ENCODE data around the gene BTAF1.
"Not testable (repeated sequence)": the region's sequence is repeated elsewhere in the genome, so short reads cannot be mapped to it uniquely, and the experiment has no call there.

BTAF1 gene

GRCh38 chr10:92027141-92027540 is 103.6 kb downstream of the BTAF1 start:
- no peak for DNase-seq (ENCODE audit: low read depth in 1 of 2, low spot score in 1 of 2)
- H3K27me3 ChIP-seq (ENCODE audit: insufficient read depth, poor library complexity, severe bottlenecking) = no peaks in the 10 kb centered on the region
- TF ChIP-seq SPI1 (IDR thresholded peaks at IDR 0.05; ENCODE audit: borderline replicate concordance, low read depth) (no peak), GABPA (IDR thresholded peaks at IDR 0.05; ENCODE audit: low read depth) (no peak), POLR2AphosphoS5 (IDR thresholded peaks at IDR 0.05; ENCODE audit: low read depth) (no peak), REST (IDR thresholded peaks at IDR 0.05; ENCODE audit: insufficient replicate concordance, low read depth) (no peak)
- TF ChIP-seq, protein P1, sequence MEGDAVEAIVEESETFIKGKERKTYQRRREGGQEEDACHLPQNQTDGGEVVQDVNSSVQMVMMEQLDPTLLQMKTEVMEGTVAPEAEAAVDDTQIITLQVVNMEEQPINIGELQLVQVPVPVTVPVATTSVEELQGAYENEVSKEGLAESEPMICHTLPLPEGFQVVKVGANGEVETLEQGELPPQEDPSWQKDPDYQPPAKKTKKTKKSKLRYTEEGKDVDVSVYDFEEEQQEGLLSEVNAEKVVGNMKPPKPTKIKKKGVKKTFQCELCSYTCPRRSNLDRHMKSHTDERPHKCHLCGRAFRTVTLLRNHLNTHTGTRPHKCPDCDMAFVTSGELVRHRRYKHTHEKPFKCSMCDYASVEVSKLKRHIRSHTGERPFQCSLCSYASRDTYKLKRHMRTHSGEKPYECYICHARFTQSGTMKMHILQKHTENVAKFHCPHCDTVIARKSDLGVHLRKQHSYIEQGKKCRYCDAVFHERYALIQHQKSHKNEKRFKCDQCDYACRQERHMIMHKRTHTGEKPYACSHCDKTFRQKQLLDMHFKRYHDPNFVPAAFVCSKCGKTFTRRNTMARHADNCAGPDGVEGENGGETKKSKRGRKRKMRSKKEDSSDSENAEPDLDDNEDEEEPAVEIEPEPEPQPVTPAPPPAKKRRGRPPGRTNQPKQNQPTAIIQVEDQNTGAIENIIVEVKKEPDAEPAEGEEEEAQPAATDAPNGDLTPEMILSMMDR (IDR thresholded peaks at IDR 0.05; ENCODE audit: insufficient read depth, low read length) = no peak
- no peak overlapping the region for H3K27ac ChIP-seq (replicated peaks)
- H3K4me3 ChIP-seq (replicated peaks; ENCODE audit: insufficient read depth, low read length) = no peak overlapping the region

DNA sequence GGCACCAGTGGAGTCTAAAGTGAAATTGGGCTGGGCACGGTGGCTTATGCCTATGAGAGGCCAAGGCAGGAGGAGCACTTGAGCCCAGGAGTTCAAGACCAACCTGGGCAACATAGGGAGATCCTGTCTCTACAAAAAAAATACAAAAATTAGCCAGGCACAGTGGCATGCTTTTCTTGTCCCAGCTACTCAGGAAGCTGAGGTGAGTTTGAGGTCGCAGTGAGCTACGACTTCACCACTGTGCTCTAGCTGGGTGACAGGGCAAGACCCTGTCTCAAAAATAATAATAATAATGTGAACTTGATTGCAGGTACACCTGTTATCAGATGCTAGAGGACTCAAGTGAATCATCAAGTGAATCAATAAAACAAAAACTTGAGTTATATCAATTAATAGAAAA is 108.0 kb downstream of the BTAF1 start:
- no peak overlapping the region for H3K27ac ChIP-seq (replicated peaks)
- DNase-seq (ENCODE audit: low read depth in 1 of 2, low spot score in 1 of 2) = no peak
- TF ChIP-seq GABPA (IDR thresholded peaks at IDR 0.05; ENCODE audit: low read depth) = no peak
- no peak for TF ChIP-seq POLR2AphosphoS5 (IDR thresholded peaks at IDR 0.05; ENCODE audit: low read depth)
- TF ChIP-seq, protein P1 (IDR thresholded peaks at IDR 0.05; ENCODE audit: insufficient read depth, low read length) = no peak
- no peak for TF ChIP-seq SPI1 (IDR thresholded peaks at IDR 0.05; ENCODE audit: borderline replicate concordance, low read depth)
- no peak for TF ChIP-seq REST (IDR thresholded peaks at IDR 0.05; ENCODE audit: insufficient replicate concordance, low read depth)
- no peaks in the 10 kb centered on the region for H3K27me3 ChIP-seq (ENCODE audit: insufficient read depth, poor library complexity, severe bottlenecking)
- H3K4me3 ChIP-seq (replicated peaks; ENCODE audit: insufficient read depth, low read length) = no peak overlapping the region

GRCh38 chr10:92033070-92033469 is 109.5 kb downstream of the BTAF1 start:
- H3K27ac ChIP-seq (replicated peaks); DNase-seq (ENCODE audit: low read depth in 1 of 2, low spot score in 1 of 2); H3K4me3 ChIP-seq (replicated peaks; ENCODE audit: insufficient read depth, low read length); H3K27me3 ChIP-seq (ENCODE audit: insufficient read depth, poor library complexity, severe bottlenecking): not testable (repeated sequence)

DNA sequence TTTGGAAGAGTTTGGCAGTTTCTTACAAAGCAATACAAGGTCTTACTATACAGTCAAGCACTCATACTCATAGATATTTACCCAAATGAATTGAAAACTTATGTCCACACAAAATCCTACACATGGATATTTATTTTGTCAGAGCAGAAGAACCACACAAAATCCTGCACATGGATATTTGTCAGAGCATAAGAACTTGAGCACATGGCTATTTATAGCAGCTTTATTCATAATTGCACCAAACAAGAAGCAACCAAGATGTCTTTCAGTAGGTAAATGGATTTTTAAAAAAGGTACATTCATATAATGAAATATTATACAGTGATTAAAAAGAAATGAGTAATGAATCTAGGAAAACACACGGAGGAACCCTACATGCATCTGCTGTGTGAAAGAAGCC is 115.4 kb downstream of the BTAF1 start:
- no peak for TF ChIP-seq REST (IDR thresholded peaks at IDR 0.05; ENCODE audit: insufficient replicate concordance, low read depth)
- TF ChIP-seq SPI1 (IDR thresholded peaks at IDR 0.05; ENCODE audit: borderline replicate concordance, low read depth) = no peak
- TF ChIP-seq, protein P1 (IDR thresholded peaks at IDR 0.05; ENCODE audit: insufficient read depth, low read length) = no peak
- no peak for TF ChIP-seq POLR2AphosphoS5 (IDR thresholded peaks at IDR 0.05; ENCODE audit: low read depth)
- TF ChIP-seq GABPA (IDR thresholded peaks at IDR 0.05; ENCODE audit: low read depth) = no peak
- DNase-seq (ENCODE audit: low read depth in 1 of 2, low spot score in 1 of 2) = no peak
- Histone ChIP-seq H3K27ac (replicated peaks) (no peak overlapping the region), H3K27me3 (ENCODE audit: insufficient read depth, poor library complexity, severe bottlenecking) (no peaks in the 10 kb centered on the region), H3K4me3 (replicated peaks; ENCODE audit: insufficient read depth, low read length) (no peak overlapping the region)

Data from HL-60 (cell line).